GM19238 (cell line): ENCODE results near the gene THAP4.

Experiments
- DNase-seq: peaks from one replicate; pipeline ENCODE4 v3.0.0; 2011; ENCODE audit warnings: low spot score; ENCODE audit not compliant: insufficient read length

THAP4 gene, protein sequence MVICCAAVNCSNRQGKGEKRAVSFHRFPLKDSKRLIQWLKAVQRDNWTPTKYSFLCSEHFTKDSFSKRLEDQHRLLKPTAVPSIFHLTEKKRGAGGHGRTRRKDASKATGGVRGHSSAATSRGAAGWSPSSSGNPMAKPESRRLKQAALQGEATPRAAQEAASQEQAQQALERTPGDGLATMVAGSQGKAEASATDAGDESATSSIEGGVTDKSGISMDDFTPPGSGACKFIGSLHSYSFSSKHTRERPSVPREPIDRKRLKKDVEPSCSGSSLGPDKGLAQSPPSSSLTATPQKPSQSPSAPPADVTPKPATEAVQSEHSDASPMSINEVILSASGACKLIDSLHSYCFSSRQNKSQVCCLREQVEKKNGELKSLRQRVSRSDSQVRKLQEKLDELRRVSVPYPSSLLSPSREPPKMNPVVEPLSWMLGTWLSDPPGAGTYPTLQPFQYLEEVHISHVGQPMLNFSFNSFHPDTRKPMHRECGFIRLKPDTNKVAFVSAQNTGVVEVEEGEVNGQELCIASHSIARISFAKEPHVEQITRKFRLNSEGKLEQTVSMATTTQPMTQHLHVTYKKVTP

DNA sequence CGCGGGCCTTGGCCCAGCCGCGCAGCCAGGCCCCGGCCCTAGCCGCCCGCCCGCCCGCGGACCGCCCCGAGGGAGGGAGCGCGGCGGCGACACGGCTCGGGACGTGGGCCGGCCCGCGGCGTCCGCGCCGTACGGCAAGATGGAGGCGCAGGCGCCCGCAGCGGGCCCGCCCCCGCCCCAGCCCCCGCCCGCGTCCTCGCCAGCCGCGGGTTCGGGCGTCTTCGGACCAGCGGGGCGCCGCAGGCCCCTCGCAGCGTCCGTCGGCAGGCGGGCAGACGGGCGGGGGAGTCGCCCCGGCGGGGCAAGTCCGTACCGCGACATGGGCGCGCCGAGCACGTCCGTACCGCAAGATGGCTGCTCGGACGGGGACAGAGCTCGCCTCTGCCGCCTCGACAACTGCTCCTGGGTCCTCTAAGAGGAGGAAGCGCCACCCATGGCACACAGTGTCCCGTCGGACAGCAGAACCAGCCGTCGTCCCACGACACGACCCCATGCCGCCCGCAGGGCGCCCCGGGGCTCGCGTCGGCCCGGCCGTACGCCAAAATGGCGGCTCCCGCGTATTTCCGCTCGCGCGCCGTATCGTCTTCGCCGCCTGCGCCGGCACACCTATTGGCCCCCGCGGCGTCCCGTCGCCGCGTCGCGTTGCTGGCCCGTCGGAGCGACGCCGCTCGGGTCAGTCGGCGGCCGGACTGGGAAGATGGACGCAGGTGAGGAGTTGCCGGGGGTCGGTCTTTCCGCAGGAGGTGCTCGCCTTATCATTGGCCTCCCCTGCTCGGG is at the start of gene THAP4, which contains the start of gene ATG4B:
TSS of gene THAP4 (minus strand) at position 141 of the 777 bp plus-strand sequence. CDS start 141 bp downstream, outside the sequence.
TSS of gene ATG4B (plus strand) at position 676 of the 777 bp plus-strand sequence. CDS start at position 698, 22 bp downstream.
- peak; percentile 92 for DNase-seq

DNA sequence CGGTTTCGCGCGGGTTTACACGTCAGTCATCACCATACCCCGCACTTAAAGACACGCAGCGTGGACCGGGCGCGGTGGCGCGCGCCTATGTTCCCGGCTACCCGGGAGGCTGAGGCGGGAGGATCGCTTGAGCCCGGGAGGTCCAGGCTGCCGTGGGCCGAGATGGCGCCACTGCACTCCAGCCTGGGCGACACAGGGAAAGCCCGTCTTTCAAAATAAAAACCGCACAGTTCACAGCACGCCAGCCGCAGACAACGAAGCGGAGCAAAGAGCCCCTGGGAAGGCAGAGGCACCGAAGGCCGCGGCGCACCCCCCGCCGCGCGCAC is 49.3 kb upstream of the THAP4 start:
- DNase-seq, result no peak

DNA sequence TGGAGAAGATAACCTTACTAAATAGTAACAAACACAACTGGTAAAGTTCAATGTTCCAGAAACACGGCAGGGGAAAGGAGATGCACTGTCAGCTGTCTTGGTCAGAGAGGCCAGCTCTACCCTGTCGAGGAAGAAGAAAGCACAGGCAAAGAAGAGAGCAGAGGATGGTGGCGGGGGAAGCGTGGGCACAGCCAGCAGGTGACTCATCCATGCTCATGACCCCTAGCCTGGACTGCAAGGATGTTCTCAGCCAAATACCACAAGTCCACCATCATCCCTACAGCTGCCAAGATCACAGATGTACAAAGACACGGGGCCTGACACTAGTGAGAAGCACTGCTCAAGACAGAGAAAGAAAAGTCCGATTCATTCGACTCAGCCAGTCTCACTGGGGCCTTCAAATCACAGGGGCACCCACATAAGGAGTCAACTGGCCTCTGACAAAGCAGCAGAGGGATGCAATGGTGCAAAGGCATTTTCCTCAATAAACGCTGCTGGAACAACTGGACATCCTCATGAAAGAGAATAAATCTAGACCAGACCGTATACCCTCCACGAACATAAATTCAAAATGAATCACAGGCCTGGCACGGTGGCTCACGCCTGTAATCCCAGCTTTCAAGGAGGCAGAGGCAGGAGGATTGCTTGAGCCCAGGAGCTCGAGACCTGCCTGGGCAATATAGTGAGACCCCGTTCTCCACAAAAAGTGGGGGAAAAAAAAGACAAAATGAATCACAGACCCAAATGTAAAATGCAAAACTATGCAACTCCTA is 44.1 kb upstream of the THAP4 start:
- DNase-seq, result no peak

DNA sequence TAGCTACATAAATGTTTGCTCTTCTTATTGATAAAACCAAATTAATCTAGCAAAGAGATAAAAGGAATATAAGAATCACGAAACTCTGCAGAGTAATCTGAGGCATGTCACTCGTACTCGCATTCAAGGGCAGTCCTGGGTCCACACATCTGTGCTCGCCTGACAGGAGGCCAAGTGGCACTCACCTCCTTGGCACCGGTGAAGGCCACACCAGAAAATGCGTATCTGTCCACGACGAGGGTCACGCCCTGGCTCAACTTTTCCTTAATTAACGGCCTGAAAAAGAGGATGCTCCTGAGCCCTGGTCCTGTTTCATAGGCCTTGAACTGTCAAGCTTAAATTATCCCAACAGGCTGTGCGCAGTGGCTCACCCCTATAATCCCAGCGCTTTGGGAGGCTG is 43.1 kb upstream of the THAP4 start:
- no peak for DNase-seq

DNA sequence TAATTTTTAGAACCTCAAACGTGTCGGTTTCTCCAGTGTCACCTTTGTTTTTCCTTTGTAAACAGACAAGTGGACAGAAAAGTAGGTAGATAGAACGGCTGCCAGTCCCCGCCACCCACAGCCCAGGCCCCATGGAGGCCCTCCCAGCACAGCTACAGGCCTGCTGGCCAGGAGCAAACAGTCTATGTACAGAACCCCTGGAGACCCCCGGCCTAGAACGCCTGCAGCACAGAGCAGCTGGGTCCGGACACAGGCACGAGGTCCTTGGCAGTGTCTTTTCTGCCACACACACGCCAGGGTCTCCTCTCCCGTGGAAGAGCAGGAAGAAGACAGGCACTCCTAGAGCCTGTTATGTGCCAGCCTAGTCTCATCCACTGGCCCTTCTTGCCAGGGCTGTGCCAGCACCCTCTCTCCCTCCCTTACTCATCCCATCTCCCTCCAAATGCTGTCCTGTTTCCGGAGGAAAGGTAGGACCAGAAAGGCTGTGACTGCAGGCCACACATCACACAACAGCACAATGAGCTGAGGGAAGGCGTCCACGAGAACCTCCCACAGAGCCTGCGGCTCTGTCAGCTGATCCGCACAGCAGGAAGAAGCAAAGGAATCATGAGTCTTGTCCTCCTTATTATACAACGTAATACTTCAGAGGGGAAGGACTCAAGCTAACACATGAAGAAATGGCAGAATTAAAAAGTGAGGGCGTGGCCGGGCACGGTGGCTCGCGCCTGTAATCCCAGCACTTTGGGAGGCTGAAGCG is 42.0 kb upstream of the THAP4 start:
- DNase-seq, result no peak

DNA sequence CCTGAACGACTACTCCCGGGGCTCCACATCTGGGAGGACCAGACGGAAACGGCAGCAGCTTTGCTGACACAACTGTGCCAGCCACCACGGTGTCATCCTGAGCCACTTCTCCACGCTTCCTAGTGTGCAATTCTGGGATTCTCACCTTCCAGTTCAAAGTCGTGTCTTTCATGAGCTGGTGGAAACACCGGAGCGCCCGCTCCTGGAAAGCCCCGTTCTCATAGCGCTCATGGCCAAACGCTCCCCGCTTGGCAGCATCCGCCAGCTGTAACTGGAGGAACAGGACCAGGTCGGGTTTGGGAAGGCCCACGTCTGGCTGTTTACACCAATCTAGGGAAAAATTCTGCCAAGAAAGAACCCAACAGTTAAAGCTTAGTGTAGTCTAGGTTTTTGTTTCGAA is 41.3 kb upstream of the THAP4 start:
- no peak for DNase-seq

DNA sequence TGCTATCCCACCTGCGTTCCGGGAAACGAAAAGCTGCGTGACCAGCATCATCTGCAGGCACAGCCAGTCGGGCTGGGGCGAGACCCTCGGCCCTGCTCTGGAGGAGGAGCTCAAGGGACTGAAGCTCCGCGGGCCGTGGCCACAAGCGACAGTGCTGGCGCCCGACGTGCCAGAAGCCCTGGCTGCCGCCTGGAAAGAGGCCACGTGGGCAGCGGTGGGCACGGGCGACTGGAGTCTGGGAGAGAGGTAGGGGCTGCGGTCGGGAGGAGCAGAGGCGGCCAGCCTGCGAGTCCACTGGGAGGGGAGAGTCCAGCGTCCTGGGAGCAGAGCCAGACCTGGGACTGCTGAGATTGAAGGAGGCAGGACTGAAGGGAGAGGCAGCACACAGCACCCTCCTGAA is 40.4 kb upstream of the THAP4 start:
- no peak for DNase-seq

DNA sequence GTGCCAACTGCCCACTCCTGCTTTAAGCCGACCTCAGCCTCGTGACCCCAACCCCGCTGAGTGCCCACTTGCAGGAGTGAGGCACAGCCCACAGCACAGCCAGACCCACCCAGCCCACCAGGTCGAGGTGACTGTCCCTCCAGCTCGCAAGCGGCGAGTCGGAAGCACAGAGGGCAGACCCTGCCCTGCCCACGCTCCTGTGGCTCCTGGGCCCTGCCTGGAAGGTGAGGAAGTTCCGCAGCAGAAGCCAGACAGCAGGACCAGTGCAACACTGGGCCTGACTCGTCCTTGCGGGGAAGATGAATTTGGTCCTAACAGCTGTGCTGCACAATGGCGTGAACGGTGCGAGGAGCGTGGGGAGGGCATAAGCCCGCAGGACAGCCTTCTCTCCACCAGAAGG is 39.7 kb upstream of the THAP4 start:
- DNase-seq, result no peak

DNA sequence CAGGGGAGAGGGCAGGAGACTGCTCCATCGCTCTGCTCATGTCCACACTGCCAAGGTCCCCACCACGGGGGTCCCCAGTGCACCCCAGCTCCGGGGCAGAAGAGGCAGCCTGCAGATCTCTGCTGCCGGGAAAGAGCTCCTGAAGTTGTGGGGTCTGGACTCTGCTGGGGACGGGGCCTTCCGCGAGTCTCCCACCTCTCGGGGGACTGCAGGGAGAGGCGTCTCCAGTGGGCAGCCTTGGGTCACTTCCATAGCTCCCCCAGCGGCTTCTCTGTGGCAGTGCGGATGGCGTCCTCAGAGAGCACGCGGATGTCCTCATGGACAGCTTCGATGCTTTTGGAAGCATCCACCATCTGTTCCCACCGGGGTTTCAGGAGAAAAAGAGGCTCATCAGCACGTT is 38.9 kb upstream of the THAP4 start:
- DNase-seq, result no peak

DNA sequence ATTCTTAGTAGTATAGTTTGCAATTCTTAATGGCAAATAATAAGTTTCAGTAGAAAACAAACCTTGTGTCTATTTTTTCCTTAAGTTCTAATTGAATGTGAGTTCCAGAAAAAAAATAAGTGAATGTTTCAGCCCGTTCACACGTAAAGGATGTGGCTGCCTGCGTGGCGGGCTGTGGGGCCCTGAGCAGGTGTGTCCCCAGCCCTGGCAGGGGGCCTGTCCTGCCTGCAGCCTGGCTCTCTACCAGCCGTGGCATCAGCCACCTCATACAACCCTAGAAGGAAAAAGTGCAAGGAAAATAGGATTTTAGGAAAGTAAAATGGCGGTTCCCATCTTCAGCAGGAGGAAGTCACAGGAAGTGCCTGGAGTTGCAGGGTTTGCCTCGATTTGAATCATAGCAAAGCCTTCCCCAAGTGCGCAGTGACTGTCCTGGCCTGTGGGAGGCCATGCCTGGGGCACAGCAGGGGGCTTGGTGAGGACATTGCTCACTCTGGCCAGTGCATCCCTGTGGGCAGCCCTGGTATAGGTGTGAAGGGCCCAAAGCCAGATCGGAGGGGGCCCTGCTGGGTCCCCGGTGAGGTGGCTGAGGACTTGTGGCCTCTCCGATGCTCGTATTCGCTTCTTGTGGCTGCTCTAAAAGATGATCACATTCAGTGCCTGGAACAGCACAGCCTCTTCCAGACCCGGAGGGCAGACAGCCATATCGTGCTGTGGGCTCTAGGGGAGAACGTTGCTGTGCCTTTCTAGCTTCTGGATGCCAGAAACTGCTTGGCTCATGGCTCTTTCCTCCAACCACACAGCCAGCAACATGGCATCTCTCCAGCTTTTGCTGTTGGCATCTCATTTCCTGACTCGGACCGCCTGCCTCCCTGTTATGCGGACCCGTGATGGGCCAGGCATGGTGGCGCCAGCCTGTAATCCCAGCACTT is 37.1 kb upstream of the THAP4 start:
- no peak for DNase-seq

DNA sequence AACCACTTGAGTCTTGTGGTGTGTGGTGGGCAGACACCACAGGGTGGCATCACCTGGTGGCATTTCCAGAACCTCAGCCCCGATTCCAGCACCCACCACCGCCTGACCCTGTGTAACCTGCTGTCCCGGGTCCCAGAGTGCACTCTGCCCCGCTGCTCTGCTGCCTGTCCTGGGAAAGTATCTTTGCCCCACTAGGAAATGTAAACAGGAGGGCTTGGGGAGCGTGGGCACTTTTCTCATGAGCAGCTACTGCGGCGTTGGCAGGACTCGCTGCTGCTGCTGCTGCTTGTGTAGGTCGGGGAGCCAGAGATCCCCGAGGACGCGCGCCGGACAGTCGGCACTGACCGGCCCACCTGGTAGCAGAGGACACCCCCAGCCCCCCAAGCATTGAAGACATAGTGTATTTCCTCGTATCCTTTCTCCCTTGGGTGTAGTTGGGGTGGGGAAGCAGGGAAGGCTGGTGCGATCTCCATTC is 36.3 kb upstream of the THAP4 start:
- no peak for DNase-seq

DNA sequence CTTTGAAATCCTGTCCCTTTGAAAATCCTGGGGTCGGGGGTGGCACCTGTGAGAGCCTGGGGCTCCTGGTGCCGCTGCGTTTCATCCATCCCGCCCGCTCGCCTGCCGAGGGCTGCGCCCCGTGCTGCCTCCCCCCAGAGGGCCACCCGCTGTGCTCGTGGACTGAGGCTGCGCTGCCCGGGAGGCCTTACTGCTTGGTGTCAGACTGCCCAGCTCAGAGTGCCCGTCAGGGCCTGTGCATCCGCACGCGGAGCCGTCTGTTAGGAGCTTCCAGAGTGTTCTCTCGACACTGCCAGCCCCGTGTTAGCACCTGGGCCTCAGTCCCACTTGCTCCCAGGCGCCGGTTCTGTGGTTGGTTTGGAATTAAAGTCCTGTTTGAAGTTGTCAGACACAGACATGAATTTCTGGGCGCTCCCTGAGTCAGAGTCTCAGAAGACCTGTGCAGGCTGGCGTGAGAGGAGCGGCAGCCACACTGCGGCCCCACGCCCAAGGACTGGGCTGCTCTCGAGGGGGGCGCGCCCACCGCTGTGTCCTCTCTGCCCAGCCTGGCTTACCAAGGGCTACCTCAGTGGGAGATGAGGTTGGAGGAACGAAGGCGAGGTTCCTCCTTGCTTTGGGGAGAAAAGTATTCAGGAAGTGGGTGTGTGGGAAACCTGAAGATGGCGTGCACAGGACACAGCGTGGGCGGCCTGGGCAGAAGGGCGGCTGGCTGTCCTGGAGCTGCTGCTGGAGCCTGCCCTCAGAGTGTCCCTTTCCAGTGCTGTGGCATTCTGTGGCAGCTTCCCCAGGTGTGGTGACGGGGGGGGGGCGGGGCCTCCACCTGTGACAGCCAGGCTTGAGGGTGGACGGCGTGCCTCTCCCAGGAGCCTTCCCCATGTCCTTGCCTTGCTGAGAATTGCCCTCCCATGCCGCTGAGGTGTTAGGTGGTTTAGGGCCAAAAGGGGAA is 35.6 kb upstream of the THAP4 start:
- no peak for DNase-seq

DNA sequence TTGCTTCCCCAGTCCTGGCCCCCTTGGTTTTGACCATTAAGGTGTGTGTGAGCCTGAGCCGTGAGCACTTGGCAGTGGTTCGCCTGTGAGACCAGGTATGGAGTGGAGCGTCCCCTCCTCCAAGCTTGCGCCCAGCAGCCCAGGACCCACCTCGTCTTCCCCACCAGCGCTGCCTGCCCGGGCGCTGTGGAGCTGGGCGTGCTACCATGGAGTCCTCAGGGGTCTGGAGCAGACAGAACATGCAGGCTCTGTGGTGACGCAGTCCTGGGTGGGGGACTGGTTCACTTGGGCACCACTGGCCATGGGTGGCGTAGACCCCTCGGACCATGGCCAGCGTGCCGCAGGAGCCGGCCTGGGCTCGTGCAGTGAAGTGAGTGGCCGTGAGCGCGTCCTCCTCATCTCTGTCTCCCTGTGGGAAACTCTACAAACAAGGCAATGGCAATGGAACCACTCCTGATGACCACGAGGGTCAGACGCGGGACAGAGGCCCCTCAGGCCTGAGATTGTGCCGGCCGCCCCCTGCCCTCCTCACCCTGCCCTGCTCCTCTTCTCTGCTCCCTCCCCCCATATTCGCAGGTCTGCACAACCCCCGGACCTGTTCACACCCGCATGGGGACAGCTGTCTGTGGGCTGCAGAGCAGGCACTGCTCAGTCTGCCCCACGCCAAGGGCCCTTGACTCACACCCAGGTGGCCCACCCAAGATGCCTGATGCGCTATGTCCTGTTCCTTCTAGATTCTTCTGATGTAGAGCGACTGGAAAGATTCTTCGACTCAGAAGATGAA is 34.7 kb upstream of the THAP4 start:
- DNase-seq, result no peak

DNA sequence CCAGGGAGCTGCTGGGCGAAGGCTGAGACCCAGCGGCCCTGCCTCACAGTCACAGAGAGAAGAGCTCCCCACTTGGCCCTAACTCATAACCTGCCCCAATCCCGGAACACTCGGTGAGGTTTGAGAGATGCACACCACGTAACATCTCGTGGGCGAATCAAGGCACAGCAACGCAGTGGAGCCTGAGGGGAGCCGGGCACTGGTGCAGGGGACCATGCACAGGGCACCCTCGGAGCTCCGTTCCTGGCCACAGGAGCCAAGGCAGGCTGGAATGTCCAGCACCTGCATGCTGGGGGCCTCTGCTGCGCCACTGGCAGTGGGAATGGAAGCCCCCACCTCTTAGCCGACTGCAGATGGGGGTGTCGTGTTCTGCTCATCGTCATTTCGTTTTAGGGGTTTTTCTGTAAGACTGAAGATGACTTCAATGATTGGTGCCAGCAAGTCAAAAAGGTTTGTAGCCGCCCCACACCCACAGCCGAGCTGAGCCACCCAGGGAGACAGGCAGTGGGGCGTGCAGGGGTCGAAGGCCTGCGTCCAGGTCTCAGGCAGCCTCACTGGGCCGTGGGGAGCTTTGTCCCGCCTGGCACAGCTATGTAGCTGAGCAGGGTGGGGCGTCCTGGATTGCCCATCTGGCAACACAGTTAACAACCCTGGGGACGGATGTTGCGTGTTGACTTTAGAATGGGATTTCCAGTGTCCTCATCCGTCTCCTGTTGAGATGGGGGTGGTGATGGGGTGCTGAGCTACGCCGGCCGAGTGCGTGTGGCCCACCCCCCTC is 33.6 kb upstream of the THAP4 start:
- no peak for DNase-seq

DNA sequence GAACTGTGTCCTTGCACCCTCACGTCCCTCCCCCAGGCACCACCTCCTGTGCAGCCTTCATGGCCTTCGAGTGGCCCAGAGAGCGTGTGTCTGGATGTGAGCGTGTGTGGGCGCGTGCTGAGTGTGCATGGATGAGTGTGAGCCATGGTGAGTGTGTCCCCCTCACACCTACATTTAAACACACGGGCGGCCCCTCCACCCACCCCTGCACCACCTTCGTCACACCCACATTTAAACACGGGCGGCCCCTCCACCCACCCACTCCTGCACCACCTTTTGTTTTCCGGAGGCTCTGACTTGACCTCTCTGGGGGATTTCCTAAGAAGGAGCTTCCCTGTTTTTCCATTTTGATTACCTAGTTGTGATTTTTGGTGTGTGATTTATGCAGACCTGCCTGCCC is 31.9 kb upstream of the THAP4 start:
- DNase-seq, result no peak

DNA sequence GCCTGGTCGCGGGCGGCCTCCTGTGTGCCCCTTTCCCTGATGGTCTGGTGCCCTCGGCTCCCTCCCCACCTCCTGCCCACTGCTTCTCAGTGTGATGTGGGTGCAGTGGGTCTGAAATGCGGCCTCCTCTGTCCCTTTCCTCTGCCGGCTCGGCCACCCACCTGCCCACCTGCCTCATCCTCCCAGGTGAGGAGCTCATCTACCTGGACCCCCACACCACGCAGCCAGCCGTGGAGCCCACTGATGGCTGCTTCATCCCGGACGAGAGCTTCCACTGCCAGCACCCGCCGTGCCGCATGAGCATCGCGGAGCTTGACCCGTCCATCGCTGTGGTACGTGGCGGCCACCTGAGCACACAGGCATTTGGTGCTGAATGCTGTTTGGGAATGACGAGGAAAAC is 31.4 kb upstream of the THAP4 start:
- DNase-seq, result no peak
